SK-N-SH (cell line): ENCODE measurements around the gene GPC2.

Source experiments
- ELF1 ChIP-seq: IDR thresholded peaks from 2 replicates; pipeline ENCODE4 v1.4.0; 2012
- EZH2phosphoT487 ChIP-seq: fragments of 200-600 bp; sonication (generic); IDR thresholded peaks from 2 replicates; pipeline ENCODE4 v1.6.1; 2017; ENCODE audit warnings: low read depth, mixed run types, mild to moderate bottlenecking, antibody characterized with exemption, moderate library complexity, borderline replicate concordance
- GATA2 ChIP-seq: sonication (generic); formaldehyde crosslinking; IDR thresholded peaks from 2 replicates; pipeline ENCODE4 v1.5.0; 2020; ENCODE audit warnings: mild to moderate bottlenecking, missing genetic modification reagents
- MEF2A ChIP-seq: IDR thresholded peaks from 2 replicates; pipeline ENCODE4 v1.4.0; 2012; ENCODE audit warnings: low read depth, borderline replicate concordance
- MXI1 ChIP-seq: IDR thresholded peaks from 2 replicates; pipeline ENCODE4 v1.6.1; 2012; ENCODE audit warnings: mild to moderate bottlenecking, low read depth, low read length, improper control_type of control experiment
- NFIC ChIP-seq: IDR thresholded peaks from 2 replicates; pipeline ENCODE4 v1.4.0; 2012; ENCODE audit warnings: borderline replicate concordance
- POLR2AphosphoS5 ChIP-seq: IDR thresholded peaks from 2 replicates; pipeline ENCODE4 v1.6.1; 2012; ENCODE audit warnings: low read depth, low read length
- RXRA ChIP-seq: IDR thresholded peaks from 2 replicates; pipeline ENCODE4 v1.4.0; 2012; ENCODE audit warnings: low read depth, mild to moderate bottlenecking, borderline replicate concordance
- TAF1 ChIP-seq: IDR thresholded peaks from 2 replicates; pipeline ENCODE4 v1.6.1; 2012; ENCODE audit warnings: low read depth, mild to moderate bottlenecking, low read length, moderate library complexity, borderline replicate concordance
- TCF12 ChIP-seq: IDR thresholded peaks from 2 replicates; pipeline ENCODE4 v1.4.0; 2012
- TF ChIP-seq, protein P1 (sequence below): fragments of 200-600 bp; sonication (generic); IDR thresholded peaks from 2 replicates; pipeline ENCODE4 v1.6.1; 2017; ENCODE audit warnings: antibody characterized with exemption, mild to moderate bottlenecking, moderate library complexity
- TF ChIP-seq, protein P2 (sequence below): IDR thresholded peaks from 2 replicates; pipeline ENCODE4 v1.4.0; 2012; ENCODE audit warnings: low read depth

DNA sequence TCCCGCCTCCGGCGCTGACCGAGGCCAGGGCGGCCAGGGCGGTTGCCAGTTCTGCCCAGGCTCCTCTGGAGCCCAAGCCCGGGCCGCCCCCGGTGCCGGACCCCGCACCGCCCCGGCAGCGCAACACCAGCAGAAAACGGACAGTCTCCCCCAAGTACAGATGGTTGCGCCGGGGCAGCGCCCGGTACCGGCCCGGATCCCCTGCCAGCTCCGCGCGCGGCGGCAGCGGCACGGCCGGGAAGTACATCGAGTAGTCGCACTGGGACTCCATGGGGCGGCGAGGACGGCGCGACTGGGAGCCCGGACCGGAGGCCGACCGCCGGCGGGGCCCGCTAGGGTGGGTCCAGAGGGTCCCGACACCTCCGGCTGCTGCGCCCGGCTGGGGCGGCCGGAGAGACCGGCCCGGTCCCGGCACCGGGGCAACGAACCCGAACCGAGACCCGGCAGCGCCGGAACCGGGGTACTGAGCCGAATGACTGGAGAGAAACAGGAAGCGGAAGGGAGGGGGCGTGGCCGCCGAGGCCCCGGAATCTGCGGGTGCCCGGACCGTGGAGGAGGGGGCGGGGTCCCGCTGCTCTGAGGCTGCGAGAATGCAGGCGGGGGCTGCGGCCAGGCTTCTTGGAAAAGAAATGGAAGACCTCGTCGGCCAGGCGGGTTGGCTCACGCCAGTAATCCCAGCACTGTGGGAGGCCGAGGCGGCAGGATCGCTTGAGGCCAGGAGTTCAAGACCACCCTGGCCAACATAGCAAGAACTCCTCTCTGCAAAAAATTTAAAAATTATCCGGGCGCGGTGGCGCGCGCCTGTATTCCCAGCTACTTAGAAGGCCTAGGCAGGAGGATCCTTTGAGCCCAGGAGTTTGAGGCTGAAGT lies 18.7 kb downstream of the GPC2 start, which contains the start of gene TRAPPC14:
- TF ChIP-seq POLR2AphosphoS5 (peak; percentile 96), MXI1 (peak; percentile 72), TAF1 (peak; percentile 90), MEF2A (no peak), TCF12 (peak; percentile 29; the same call in 1 of the 2 replicates), ELF1 (peak; percentile 87), RXRA (no peak), NFIC (no peak), EZH2phosphoT487 (no peak), GATA2 (CRISPR knock-in tag) (no peak)
- TF ChIP-seq, protein P1, sequence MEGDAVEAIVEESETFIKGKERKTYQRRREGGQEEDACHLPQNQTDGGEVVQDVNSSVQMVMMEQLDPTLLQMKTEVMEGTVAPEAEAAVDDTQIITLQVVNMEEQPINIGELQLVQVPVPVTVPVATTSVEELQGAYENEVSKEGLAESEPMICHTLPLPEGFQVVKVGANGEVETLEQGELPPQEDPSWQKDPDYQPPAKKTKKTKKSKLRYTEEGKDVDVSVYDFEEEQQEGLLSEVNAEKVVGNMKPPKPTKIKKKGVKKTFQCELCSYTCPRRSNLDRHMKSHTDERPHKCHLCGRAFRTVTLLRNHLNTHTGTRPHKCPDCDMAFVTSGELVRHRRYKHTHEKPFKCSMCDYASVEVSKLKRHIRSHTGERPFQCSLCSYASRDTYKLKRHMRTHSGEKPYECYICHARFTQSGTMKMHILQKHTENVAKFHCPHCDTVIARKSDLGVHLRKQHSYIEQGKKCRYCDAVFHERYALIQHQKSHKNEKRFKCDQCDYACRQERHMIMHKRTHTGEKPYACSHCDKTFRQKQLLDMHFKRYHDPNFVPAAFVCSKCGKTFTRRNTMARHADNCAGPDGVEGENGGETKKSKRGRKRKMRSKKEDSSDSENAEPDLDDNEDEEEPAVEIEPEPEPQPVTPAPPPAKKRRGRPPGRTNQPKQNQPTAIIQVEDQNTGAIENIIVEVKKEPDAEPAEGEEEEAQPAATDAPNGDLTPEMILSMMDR, result no peak
- TF ChIP-seq, protein P2, sequence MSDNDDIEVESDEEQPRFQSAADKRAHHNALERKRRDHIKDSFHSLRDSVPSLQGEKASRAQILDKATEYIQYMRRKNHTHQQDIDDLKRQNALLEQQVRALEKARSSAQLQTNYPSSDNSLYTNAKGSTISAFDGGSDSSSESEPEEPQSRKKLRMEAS, result peak; percentile 62; the same call in 1 of the 2 replicates
